ENCODE results near the gene MROH2B. TPM values are rescaled to one million over a fixed set of nuclear protein-coding genes. Genes with fewer than 3 reads are reported as not detected.

MROH2B gene
- total and polyA plus RNA-seq, 2 of the 13 experiments (the other 11 are each of a cell fraction or from before 2014, with no cell fraction given), result not detected

- TF ChIP-seq ZNF280D (CRISPR knock-in tag; IDR thresholded peaks at IDR 0.05) (no peak), ZNF33B (CRISPR knock-in tag; IDR thresholded peaks at IDR 0.05) (no peak), TCF7L2 (IDR thresholded peaks at IDR 0.05; ENCODE audit: low read depth, low read length) (no peak), RBM22 (optimal IDR thresholded peaks at IDR 0.05; ENCODE audit: low read length) (no peak), GMEB2 (CRISPR knock-in tag; IDR thresholded peaks at IDR 0.05; ENCODE audit: low read depth) (no peak), AKAP8 (CRISPR knock-in tag; IDR thresholded peaks at IDR 0.05) (no peak), FOXO1 (CRISPR knock-in tag; IDR thresholded peaks at IDR 0.05) (no peak), DMAP1 (CRISPR knock-in tag; IDR thresholded peaks at IDR 0.05) (no peak), ZFY (CRISPR knock-in tag; IDR thresholded peaks at IDR 0.05) (no peak), ZNF362 (CRISPR knock-in tag; IDR thresholded peaks at IDR 0.05; ENCODE audit: borderline replicate concordance) (no peak), KDM5A (IDR thresholded peaks at IDR 0.05; ENCODE audit: borderline replicate concordance, low read length) (no peak), NFAT5 (CRISPR knock-in tag; IDR thresholded peaks at IDR 0.05) (no peak)
Measured at GRCh38 chr5:41097642-41098041, 26.5 kb upstream of the MROH2B start (continued).

Data from HepG2 (cell line).